ENCODE data around the gene SNRPA. TPM values are rescaled to one million over a fixed set of nuclear protein-coding genes. Genes with fewer than 3 reads are reported as not detected.

SNRPA gene
- total and polyA plus RNA-seq, 2 of the 8 experiments (the other 6 are each of a cell fraction or from before 2014, with no cell fraction given) = 201 to 202 TPM

DNA sequence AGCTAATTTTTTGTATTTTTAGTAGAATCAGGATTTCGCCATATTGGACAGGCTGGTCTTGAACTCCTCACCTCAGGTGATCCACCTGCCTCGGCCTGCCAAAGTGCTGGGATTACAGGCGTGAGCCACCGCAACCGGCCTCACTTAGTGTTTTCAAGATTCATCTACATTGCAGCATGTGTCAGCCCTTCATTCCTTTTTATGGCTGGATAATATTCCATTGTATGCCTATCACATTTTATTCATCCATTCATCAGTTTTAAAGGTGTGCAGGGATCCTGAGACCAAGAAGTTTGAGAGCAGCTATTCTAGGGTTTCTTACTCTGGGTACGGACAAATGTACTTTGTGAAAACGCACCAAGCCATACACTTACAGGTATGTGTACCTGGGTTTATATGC lies 43.4 kb upstream of the SNRPA start:
- POLR2A ChIA-PET (ENCODE audit: partially characterized antibody) = interaction anchor here (0.6 to 1.4 kb wide), 4 partner anchors 14 to 713 kb away, joined by 3 to 5 read pairs (median 4); no protein-coding TSS in a partner anchor
- Histone ChIP-seq H3K56ac (replicated peaks; ENCODE audit: insufficient read length, low read depth, low read length) (no peak overlapping the region), H4K91ac (replicated peaks; ENCODE audit: insufficient read length, low read length) (no peak overlapping the region), H2BK12ac (ENCODE audit: low read depth, low read length) (no peak overlapping the region), H2AK5ac (ENCODE audit: low read depth, low read length) (no peak overlapping the region), H4K20me1 (replicated peaks in 1 of 2; ENCODE audit: control insufficient read depth in 1 of 2, insufficient read depth in 2 of 2, low read length in 2 of 2) (peaks cover 0 to 6% of the 10 kb centered on the region in 2 experiments), H3K4ac (replicated peaks; ENCODE audit: insufficient read length, low read depth, low read length) (no peak overlapping the region), H3K4me2 (ENCODE audit: insufficient read depth in 1 of 2, low read depth in 2 of 2, low read length in 2 of 2) (no peak overlapping the region), H3K79me2 (ENCODE audit: control insufficient read depth in 1 of 2, insufficient read depth in 2 of 2, low read length in 2 of 2) (no peaks in the 10 kb centered on the region), H3K27ac (ENCODE audit: low read depth, low read length) (no peak overlapping the region), H3K4me3 (ENCODE audit: extremely low read depth in 1 of 4, insufficient read depth in 2 of 4, low read depth in 3 of 4, low read length in 4 of 4) (no peak overlapping the region), H3K23me2 (ENCODE audit: low read depth, low read length) (no peaks in the 10 kb centered on the region), H2BK5ac (ENCODE audit: low read depth, low read length) (no peak overlapping the region), H3K27me3 (replicated peaks in 1 of 4; ENCODE audit: control insufficient read depth in 3 of 4, extremely low read depth in 1 of 4, insufficient read depth in 3 of 4, low read length in 3 of 4) (no peaks in the 10 kb centered on the region), H2BK20ac (ENCODE audit: low read length) (no peak overlapping the region), H3K9ac (replicated peaks in 1 of 4; ENCODE audit: extremely low read depth in 1 of 4, low read depth in 3 of 4, low read length in 3 of 4) (no peak overlapping the region), H3K14ac (ENCODE audit: insufficient read length) (no peak overlapping the region), H4K5ac (ENCODE audit: insufficient read length, low read depth, low read length) (no peak overlapping the region), H3K4me1 (replicated peaks in 1 of 4; ENCODE audit: control insufficient read depth in 3 of 4, insufficient read depth in 4 of 4, low read length in 3 of 4) (no peaks in the 10 kb centered on the region), H3K18ac (ENCODE audit: extremely low read depth, low read length) (no peak overlapping the region), H3K79me1 (ENCODE audit: low read depth, low read length) (no peaks in the 10 kb centered on the region), H2AFZ (ENCODE audit: low read length) (no peak overlapping the region), H3K36me3 (ENCODE audit: control insufficient read depth in 2 of 4, insufficient read depth in 4 of 4, low read length in 3 of 4) (peaks cover 12 to 32% (median 25%) of the 10 kb centered on the region in 4 experiments; a peak in 7 of 8 replicates), H2BK15ac (ENCODE audit: low read length) (no peak overlapping the region), H2BK120ac (replicated peaks; ENCODE audit: low read depth, low read length) (no peak overlapping the region), H3K23ac (ENCODE audit: insufficient read length) (no peak overlapping the region), H3K9me3 (ENCODE audit: insufficient read depth in 2 of 2, low read depth in 1 of 2, low read length in 1 of 2) (no peaks in the 10 kb centered on the region), H4K8ac (ENCODE audit: extremely low read depth, insufficient read depth, low read length) (no peak overlapping the region)
- DNase-seq (ENCODE audit: low read depth in 1 of 2, low spot score in 2 of 2) (no peak), FAIRE-seq (no peak)
- CTCF ChIA-PET (ENCODE audit: partially characterized antibody) = interaction anchor here (0.6 to 0.9 kb wide), 3 partner anchors 13 to 73 kb away, joined by 3 to 4 read pairs (median 4); no protein-coding TSS in a partner anchor
- 94% methylated on average over 7 of the region's 7 CpGs; no CpG with 5 or more reads in 1 of the 2 experiments for WGBS, 2 experiments (ENCODE audit: extremely low coverage in 1 of 2, insufficient coverage in 1 of 2, insufficient read length in 1 of 2, insufficient replicate concordance in 2 of 2, low coverage in 1 of 2, low lambda C conversion rate in 2 of 2, missing lambda C conversion rate in 1 of 2)
- TF ChIP-seq CREB1 (IDR thresholded peaks at IDR 0.05) (no peak), ZNF274 (IDR thresholded peaks at IDR 0.05; ENCODE audit: borderline replicate concordance, extremely low read depth, low read length) (no peak), CBX8 (IDR thresholded peaks at IDR 0.05; ENCODE audit: borderline replicate concordance, low read depth, low read length) (no peak), KDM5A (IDR thresholded peaks at IDR 0.05; ENCODE audit: low read length) (no peak), RNF2 (IDR thresholded peaks at IDR 0.05; ENCODE audit: borderline replicate concordance, low read depth, low read length, missing control alignments, poor library complexity, severe bottlenecking) (no peak)

All from H1 (cell line).